HepG2 (cell line): Measurements from ENCODE around the gene MAEA. TPM values are rescaled to one million over a fixed set of nuclear protein-coding genes. Genes with fewer than 3 reads are reported as not detected.

Source experiments
- ATAC-seq: fragments of 200-7000 bp; cut with Tn5 transposase; 3 replicates; pipeline ENCODE4 v1.9.1; 2020; ENCODE audit warnings: mild to moderate bottlenecking, moderate library complexity
- BruUV-seq: library from RNA; stranded (reverse); fragments of 400-500 nt; replicated peaks from 2 replicates; lab custom pipeline; 2021; lab: Mats Ljungman, UMichigan
- CTCF ChIA-PET: fragments of 300-600 bp; formaldehyde crosslinking; extraction: SDS; loops from one replicate; lab custom pipeline; 2021; ENCODE audit warnings: low total read pairs, inconsistent platforms, low intra/inter-chr PET ratio; lab: Yijun Ruan, JAX
- POLR2A ChIA-PET: fragments of 350-600 bp; sonication (Branson Sonifier 250); formaldehyde crosslinking; loops from one replicate; lab custom pipeline; 2020; ENCODE audit warnings: antibody characterized with exemption, inconsistent platforms; lab: Yijun Ruan, JAX
- DNase-seq: peaks from one replicate; pipeline ENCODE4 v3.0.0-alpha.2; 2015; ENCODE audit warnings: low spot score
- FAIRE-seq: peaks from 3 replicates; lab custom pipeline; 2011; peaks lifted over from hg19 to GRCh38; lab: Jason Lieb, UNC
- H2AFZ ChIP-seq: one replicate; pipeline ENCODE4 v1.6.1; 2011; ENCODE audit warnings: low read length, inconsistent platforms
- H3K27ac ChIP-seq: fragments of 300-600 bp; 3 replicates; pipeline ENCODE4 v1.8.0; 2011; ENCODE audit warnings: mixed run types, mild to moderate bottlenecking, mixed read lengths, low read length, inconsistent platforms; ENCODE audit not compliant: insufficient read depth; ENCODE audit errors: extremely low read length
- H3K27me3 ChIP-seq, 2 experiments: fragments of 200-600 bp in 1 of 2; 2 replicates in 1 of 2; 3 replicates in 1 of 2; pipeline versions ENCODE4 v1.6.0 to v1.8.0; 2011; ENCODE audit warnings: low read length in 2 of 2, mild to moderate bottlenecking in 2 of 2, moderate library complexity in 2 of 2, inconsistent platforms in 1 of 2; ENCODE audit not compliant: insufficient read depth in 2 of 2, control insufficient read depth in 1 of 2
- H3K36me3 ChIP-seq, 2 experiments: fragments of 200-600 bp in 1 of 2; replicated peaks in 1 of 2; 2 replicates in 1 of 2; 3 replicates in 1 of 2; pipeline versions ENCODE4 v1.5.1 to v1.8.0; 2011; ENCODE audit warnings: low read length in 2 of 2, inconsistent platforms in 1 of 2; ENCODE audit not compliant: insufficient read depth in 2 of 2, control insufficient read depth in 1 of 2
- H3K4me1 ChIP-seq: 2 replicates; pipeline ENCODE4 v1.5.1; 2012; ENCODE audit warnings: low read length, inconsistent platforms; ENCODE audit not compliant: insufficient read depth
- H3K4me2 ChIP-seq: 2 replicates; pipeline ENCODE4 v1.6.0; 2011; ENCODE audit warnings: low read depth, low read length, inconsistent platforms
- H3K4me3 ChIP-seq, 3 experiments: fragments of 200-600 bp in 1 of 3; sonication (generic), shearing (Covaris generic) in 1 of 3; replicated peaks in 1 of 3; 2 replicates each; pipeline ENCODE4 v1.5.1; 2011 to 2016; ENCODE audit warnings: low read length in 3 of 3, inconsistent platforms in 2 of 3, low read depth in 2 of 3, mild to moderate bottlenecking in 2 of 3, control low read depth in 1 of 3, mixed read lengths in 1 of 3; ENCODE audit not compliant: insufficient read depth in 1 of 3
- H3K79me2 ChIP-seq: one replicate; pipeline ENCODE4 v1.6.1; 2011; ENCODE audit warnings: low read length, inconsistent platforms; ENCODE audit not compliant: insufficient read depth
- H3K9ac ChIP-seq: 2 replicates; pipeline ENCODE4 v1.6.0; 2011; ENCODE audit warnings: mild to moderate bottlenecking, low read depth, low read length, inconsistent platforms; ENCODE audit not compliant: insufficient read depth
- H3K9me3 ChIP-seq: 2 replicates; pipeline ENCODE4 v1.5.1; 2012; ENCODE audit warnings: mild to moderate bottlenecking, low read length
- H4K20me1 ChIP-seq: 2 replicates; pipeline ENCODE4 v1.6.0; 2011; ENCODE audit warnings: inconsistent platforms, mild to moderate bottlenecking, low read length, moderate library complexity; ENCODE audit not compliant: insufficient read depth
- FOSL2 ChIP-seq: sonication (generic); formaldehyde crosslinking; IDR thresholded peaks from 2 replicates; pipeline ENCODE4 v1.4.0; 2020; ENCODE audit warnings: missing genetic modification reagents
- GABPB1 ChIP-seq: IDR thresholded peaks from 2 replicates; pipeline ENCODE4 v1.6.1; 2016; ENCODE audit warnings: mild to moderate bottlenecking, missing genetic modification reagents, moderate library complexity, missing compliant biosample characterization
- MED13 ChIP-seq: sonication (generic); formaldehyde crosslinking; IDR thresholded peaks from 2 replicates; pipeline ENCODE4 v1.5.0; 2020; ENCODE audit warnings: missing genetic modification reagents
- MYC ChIP-seq: sonication (generic); formaldehyde crosslinking; IDR thresholded peaks from 2 replicates; pipeline ENCODE4 v1.9.0; 2021; ENCODE audit warnings: missing genetic modification reagents, borderline replicate concordance
- PLRG1 ChIP-seq: fragments of 450-650 bp; conservative IDR thresholded peaks from 2 replicates; pipeline ENCODE4 v1.6.1; 2016
- SOX13 ChIP-seq, 3 experiments: fragments of 450-650 bp in 1 of 3; sonication (generic) in 1 of 3; formaldehyde crosslinking in 1 of 3; IDR thresholded peaks in 2 of 3; conservative IDR thresholded peaks in 1 of 3; 2 replicates each; pipeline versions ENCODE4 v1.5.0 to v1.6.1; 2016 to 2020; ENCODE audit warnings: antibody characterized with exemption in 1 of 3, mild to moderate bottlenecking in 1 of 3, missing compliant biosample characterization in 1 of 3, missing genetic modification reagents in 1 of 3, moderate library complexity in 1 of 3
- TCF7 ChIP-seq: sonication (generic); IDR thresholded peaks from 2 replicates; pipeline ENCODE4 v1.6.1; 2016; ENCODE audit warnings: antibody characterized with exemption, low read depth
- XRCC5 ChIP-seq: fragments of 200-400 bp; formaldehyde crosslinking; optimal IDR thresholded peaks from 2 replicates; pipeline ENCODE3; 2017; ENCODE audit warnings: mild to moderate bottlenecking, low read length
- ZBTB38 ChIP-seq: sonication (generic); formaldehyde crosslinking; IDR thresholded peaks from 2 replicates; pipeline ENCODE4 v1.5.1; 2020; ENCODE audit warnings: mild to moderate bottlenecking, missing genetic modification reagents
- ZBTB7B ChIP-seq: sonication (generic); formaldehyde crosslinking; IDR thresholded peaks from 2 replicates; pipeline ENCODE4 v1.4.0; 2020; ENCODE audit warnings: missing genetic modification reagents
- ZFY ChIP-seq: sonication (generic); formaldehyde crosslinking; IDR thresholded peaks from 2 replicates; pipeline ENCODE4 v1.4.0; 2020; ENCODE audit warnings: missing genetic modification reagents
- ZMYM3 ChIP-seq: sonication (generic); formaldehyde crosslinking; IDR thresholded peaks from 2 replicates; pipeline ENCODE4 v1.5.1; 2020; ENCODE audit warnings: mild to moderate bottlenecking, missing genetic modification reagents
- WGBS: methylation state at CpG from one replicate; pipeline ENCODE4 v1.1.6; 2017; ENCODE audit warnings: low lambda C conversion rate; 5-methylcytosine and 5-hydroxymethylcytosine counted together
- in situ Hi-C: cut with HindIII; loops from 2 replicates; pipeline ENCODE4 v1.10.0; 2017; ENCODE audit warnings: low pct_unique_long_range_greater_than_20kb; ENCODE audit not compliant: extremely low pct_ligation_motif_present
- intact Hi-C: fragments of 100-400 bp; cut with micrococcal nuclease; formaldehyde crosslinking; loops from one replicate; pipeline ENCODE4 v1.10.0; 2022; ENCODE audit not compliant: unreplicated experiment
- polyA plus RNA-seq, 8 experiments: library from polyadenylated mRNA; depleted of rRNA in 3 of 8; stranded (reverse) in 7 of 8; unstranded in 1 of 8; fragments of >200 nt; fragmentation: Illumina TruSeq in 4 of 8; extraction: Trizol in 4 of 8; gene quantifications; 2 replicates each; pipeline versions ENCODE4 v1.2.1 to v1.2.3, GENCODE V29; 2011 to 2016; ENCODE audit warnings: low read depth in 4 of 8, missing spikeins in 1 of 8, mixed read lengths in 1 of 8; ENCODE audit not compliant: insufficient read depth in 1 of 8
- total RNA-seq, 5 experiments: library from RNA; depleted of rRNA; stranded (reverse); fragments of >200 nt; fragmentation: Illumina TruSeq; extraction: Trizol; gene quantifications; 2 replicates each; pipeline ENCODE4 v1.2.3, GENCODE V29; 2016; ENCODE audit warnings: low read depth in 1 of 5
- TF ChIP-seq, protein P1 (sequence below): sonication (generic); formaldehyde crosslinking; IDR thresholded peaks from 2 replicates; pipeline ENCODE4 v1.5.0; 2020; ENCODE audit warnings: mild to moderate bottlenecking, missing genetic modification reagents, moderate library complexity
- TF ChIP-seq, protein P2 (sequence below): IDR thresholded peaks from 2 replicates; pipeline ENCODE4 v1.6.1; 2016; ENCODE audit warnings: missing compliant biosample characterization, missing genetic modification reagents, borderline replicate concordance
- TF ChIP-seq, protein P3 (sequence below): sonication (generic); formaldehyde crosslinking; IDR thresholded peaks from 2 replicates; pipeline ENCODE4 v1.5.1; 2020; ENCODE audit warnings: mild to moderate bottlenecking, missing genetic modification reagents, moderate library complexity

The MAEA gene
- total and polyA plus RNA-seq, 2 of the 13 experiments (the other 11 are each of a cell fraction or from before 2014, with no cell fraction given) = 52.0 to 57.1 TPM

DNA sequence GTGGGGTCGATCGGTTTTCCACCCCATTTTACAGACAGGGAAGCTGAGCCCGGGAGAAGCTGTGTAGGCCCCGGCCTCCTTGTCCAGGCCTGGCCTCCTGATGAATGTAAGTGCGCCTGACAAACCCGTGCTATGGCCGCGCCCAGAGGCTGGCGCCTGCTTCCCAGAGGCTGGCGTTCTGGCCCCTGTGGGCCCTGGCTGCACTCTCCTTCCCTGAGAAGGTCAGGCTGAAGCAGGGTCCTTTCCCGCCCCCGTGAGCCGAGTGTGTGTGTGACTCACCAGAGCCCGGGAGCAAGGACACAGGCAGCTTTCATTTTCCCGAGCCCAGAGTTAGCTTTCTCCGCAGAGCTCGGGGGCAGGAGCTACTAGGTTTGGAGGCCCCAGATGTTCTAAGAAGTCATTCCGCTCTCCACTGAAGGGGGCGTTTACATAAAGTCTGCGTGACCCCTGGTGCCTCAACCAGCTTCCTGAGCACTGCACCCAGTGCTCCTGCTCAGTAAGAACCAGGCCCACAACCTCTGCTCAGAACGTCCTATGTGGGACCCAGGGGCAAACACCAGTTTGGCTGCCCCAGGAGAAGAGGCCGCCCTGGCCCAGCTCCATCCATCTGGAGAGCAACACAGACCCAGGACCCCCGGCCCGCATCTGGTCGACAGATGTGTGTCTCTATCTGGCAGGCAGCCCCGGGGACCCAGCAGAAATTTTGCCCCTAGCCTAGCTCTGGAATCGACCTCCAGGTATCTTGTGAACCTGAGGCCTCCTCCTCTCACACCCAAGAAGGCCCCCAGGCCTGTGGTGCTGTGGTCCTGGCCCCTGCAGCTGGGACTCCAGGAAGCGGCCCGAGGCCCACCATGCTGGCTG, 71.0 kb downstream of the MAEA start:
- Histone ChIP-seq H4K20me1 (0 out of 2 replicates have a peak, but pooled peaks cover 3% of the 10 kb centered on the region), H3K36me3 (peaks cover 1 to 13% of the 10 kb centered on the region in 2 experiments; a peak in 2 of 5 replicates), H3K27ac (peak overlapping the region; percentile 26), H3K4me2 (peak overlapping the region; percentile 30; the same call in 1 of the 2 replicates), H3K4me3 (no peak overlapping the region), H3K4me1 (peaks cover 16% of the 10 kb centered on the region), H3K27me3 (no peaks in the 10 kb centered on the region), H3K9me3 (no peaks in the 10 kb centered on the region), H2AFZ (no peak overlapping the region), H3K9ac (0 out of 2 replicates have a peak overlapping the region, but pooled peaks have one; percentile 2), H3K79me2 (no peaks in the 10 kb centered on the region)
- intact Hi-C loops (no loop called here), in situ Hi-C loops (no loop called here)
- DNase-seq (peak; percentile 68), ATAC-seq (peak; percentile 84), FAIRE-seq (no peak)
- WGBS = 81% methylated on average over 17 of the region's 29 CpGs
- BruUV-seq = no TSS peak
- ChIA-PET CTCF (no interaction called here), POLR2A (interaction anchor here (0.9 to 2.0 kb wide), 3 partner anchors 13 to 14 kb away, joined by 3 to 10 read pairs (median 3); partner anchors contain the start of gene UVSSA)
- TF ChIP-seq ZMYM3 (CRISPR knock-in tag) (peak; percentile 74; the same call in 1 of the 2 replicates), MYC (CRISPR knock-in tag) (peak; percentile 35; the same call in 1 of the 2 replicates), ZFY (peak; percentile 40; the same call in 1 of the 2 replicates), XRCC5 (peak; percentile 46), ZBTB7B (CRISPR knock-in tag) (peak; percentile 65; the same call in 1 of the 2 replicates), GABPB1 (CRISPR knock-in tag) (no peak), PLRG1 (no peak), FOSL2 (CRISPR knock-in tag) (peak; percentile 91), ZBTB38 (CRISPR knock-in tag) (peak; percentile 85), SOX13 (IDR thresholded peaks at IDR 0.05) (no peak), SOX13 (CRISPR knock-in tag; conservative IDR thresholded peaks at IDR 0.05 in 1 of 2, IDR thresholded peaks at IDR 0.05 in 1 of 2) (no peak), TCF7 (peak; percentile 33; the same call in 1 of the 2 replicates), MED13 (no peak)
- TF ChIP-seq, protein P1, sequence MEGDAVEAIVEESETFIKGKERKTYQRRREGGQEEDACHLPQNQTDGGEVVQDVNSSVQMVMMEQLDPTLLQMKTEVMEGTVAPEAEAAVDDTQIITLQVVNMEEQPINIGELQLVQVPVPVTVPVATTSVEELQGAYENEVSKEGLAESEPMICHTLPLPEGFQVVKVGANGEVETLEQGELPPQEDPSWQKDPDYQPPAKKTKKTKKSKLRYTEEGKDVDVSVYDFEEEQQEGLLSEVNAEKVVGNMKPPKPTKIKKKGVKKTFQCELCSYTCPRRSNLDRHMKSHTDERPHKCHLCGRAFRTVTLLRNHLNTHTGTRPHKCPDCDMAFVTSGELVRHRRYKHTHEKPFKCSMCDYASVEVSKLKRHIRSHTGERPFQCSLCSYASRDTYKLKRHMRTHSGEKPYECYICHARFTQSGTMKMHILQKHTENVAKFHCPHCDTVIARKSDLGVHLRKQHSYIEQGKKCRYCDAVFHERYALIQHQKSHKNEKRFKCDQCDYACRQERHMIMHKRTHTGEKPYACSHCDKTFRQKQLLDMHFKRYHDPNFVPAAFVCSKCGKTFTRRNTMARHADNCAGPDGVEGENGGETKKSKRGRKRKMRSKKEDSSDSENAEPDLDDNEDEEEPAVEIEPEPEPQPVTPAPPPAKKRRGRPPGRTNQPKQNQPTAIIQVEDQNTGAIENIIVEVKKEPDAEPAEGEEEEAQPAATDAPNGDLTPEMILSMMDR = peak; percentile 27
- TF ChIP-seq, protein P2, sequence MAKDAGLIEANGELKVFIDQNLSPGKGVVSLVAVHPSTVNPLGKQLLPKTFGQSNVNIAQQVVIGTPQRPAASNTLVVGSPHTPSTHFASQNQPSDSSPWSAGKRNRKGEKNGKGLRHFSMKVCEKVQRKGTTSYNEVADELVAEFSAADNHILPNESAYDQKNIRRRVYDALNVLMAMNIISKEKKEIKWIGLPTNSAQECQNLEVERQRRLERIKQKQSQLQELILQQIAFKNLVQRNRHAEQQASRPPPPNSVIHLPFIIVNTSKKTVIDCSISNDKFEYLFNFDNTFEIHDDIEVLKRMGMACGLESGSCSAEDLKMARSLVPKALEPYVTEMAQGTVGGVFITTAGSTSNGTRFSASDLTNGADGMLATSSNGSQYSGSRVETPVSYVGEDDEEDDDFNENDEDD (CRISPR knock-in tag) = peak; percentile 20; the same call in 1 of the 2 replicates
- TF ChIP-seq, protein P3, sequence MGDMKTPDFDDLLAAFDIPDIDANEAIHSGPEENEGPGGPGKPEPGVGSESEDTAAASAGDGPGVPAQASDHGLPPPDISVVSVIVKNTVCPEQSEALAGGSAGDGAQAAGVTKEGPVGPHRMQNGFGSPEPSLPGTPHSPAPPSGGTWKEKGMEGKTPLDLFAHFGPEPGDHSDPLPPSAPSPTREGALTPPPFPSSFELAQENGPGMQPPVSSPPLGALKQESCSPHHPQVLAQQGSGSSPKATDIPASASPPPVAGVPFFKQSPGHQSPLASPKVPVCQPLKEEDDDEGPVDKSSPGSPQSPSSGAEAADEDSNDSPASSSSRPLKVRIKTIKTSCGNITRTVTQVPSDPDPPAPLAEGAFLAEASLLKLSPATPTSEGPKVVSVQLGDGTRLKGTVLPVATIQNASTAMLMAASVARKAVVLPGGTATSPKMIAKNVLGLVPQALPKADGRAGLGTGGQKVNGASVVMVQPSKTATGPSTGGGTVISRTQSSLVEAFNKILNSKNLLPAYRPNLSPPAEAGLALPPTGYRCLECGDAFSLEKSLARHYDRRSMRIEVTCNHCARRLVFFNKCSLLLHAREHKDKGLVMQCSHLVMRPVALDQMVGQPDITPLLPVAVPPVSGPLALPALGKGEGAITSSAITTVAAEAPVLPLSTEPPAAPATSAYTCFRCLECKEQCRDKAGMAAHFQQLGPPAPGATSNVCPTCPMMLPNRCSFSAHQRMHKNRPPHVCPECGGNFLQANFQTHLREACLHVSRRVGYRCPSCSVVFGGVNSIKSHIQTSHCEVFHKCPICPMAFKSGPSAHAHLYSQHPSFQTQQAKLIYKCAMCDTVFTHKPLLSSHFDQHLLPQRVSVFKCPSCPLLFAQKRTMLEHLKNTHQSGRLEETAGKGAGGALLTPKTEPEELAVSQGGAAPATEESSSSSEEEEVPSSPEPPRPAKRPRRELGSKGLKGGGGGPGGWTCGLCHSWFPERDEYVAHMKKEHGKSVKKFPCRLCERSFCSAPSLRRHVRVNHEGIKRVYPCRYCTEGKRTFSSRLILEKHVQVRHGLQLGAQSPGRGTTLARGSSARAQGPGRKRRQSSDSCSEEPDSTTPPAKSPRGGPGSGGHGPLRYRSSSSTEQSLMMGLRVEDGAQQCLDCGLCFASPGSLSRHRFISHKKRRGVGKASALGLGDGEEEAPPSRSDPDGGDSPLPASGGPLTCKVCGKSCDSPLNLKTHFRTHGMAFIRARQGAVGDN (CRISPR knock-in tag) = peak; percentile 69
